EH (cell line): ENCODE measurements around the gene PITX3.

Source experiments
- DNase-seq: peaks from one replicate; pipeline ENCODE4 v3.0.0-alpha.2; 2015; ENCODE audit warnings: low read depth

PITX3 gene

GRCh38 chr10:102241444-102242117 lies at the start of gene PITX3:
Gene PITX3 (minus strand): TSS chr10:102241512. CDS start chr10:102232080, 9,432 bp downstream.
- peak; percentile 86 for DNase-seq

DNA sequence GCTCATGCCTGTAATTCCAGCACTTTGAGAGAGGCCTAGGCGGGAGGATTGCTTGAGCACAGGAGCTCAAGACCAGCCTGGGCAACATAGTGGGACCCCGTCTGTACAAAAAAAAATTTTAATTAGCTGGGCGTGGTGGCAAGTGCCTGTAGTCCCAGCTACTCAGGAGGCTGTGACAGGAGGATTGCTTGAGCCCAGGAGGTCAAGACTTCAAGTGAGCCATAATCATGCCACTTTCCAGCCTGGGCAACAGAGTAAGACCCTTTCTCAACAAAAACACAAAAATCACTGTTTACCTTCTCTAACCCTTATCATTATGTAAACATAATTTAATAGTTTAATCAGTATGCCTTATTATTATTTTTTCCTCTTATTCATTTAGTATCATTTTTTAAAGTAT lies 48.5 kb upstream of the PITX3 start:
- no peak for DNase-seq

- no peak for DNase-seq
Measured at GRCh38 chr10:102289356-102289755, 48.0 kb upstream of the PITX3 start.

GRCh38 chr10:102287991-102288390 lies 46.7 kb upstream of the PITX3 start:
- no peak for DNase-seq

DNA sequence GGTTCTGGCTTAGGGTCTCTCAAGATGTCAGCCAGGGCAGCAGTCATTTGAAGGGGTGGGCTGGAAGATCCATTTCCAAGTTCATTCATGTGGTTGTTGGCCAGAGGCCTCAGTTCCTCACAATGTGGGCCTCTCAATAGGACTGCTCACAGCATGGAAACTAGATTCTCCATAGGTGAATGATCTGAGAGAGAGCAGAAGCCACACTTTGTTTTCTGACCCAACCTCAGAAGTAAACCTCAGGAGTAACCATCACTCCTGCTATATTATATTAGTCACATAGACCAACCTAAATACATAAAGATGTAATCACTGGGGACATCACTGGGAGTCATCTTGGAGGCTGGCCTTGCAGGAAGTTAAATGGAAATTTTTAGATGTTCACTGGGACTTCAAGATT lies 46.2 kb upstream of the PITX3 start:
- DNase-seq, result no peak

GRCh38 chr10:102286216-102286615 lies 44.9 kb upstream of the PITX3 start:
- DNase-seq, result no peak

- DNase-seq, result no peak
Measured at GRCh38 chr10:102285133-102285532, 43.8 kb upstream of the PITX3 start.

DNA sequence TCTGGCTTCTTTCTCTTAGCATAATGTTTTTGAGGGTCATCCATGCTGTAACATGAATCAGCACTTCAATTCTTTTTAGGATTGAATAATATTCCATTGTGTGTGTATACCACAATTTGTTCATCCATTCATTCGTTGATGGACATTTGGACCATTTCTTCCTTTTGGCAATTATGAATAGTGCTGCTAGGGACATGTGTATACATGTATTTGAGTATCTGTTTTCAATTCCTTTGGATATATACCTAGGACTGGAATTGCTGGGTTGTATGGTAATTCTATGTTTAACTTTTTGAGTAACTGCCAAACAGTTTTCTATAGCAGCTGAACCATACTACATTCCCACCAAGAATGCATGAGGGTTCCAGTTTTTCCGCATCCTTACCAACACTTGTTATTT lies 43.2 kb upstream of the PITX3 start:
- no peak for DNase-seq

- no peak for DNase-seq
Measured at GRCh38 chr10:102283890-102284289, 42.6 kb upstream of the PITX3 start.

- no peak for DNase-seq
Measured at GRCh38 chr10:102283488-102283887, 42.2 kb upstream of the PITX3 start.

DNA sequence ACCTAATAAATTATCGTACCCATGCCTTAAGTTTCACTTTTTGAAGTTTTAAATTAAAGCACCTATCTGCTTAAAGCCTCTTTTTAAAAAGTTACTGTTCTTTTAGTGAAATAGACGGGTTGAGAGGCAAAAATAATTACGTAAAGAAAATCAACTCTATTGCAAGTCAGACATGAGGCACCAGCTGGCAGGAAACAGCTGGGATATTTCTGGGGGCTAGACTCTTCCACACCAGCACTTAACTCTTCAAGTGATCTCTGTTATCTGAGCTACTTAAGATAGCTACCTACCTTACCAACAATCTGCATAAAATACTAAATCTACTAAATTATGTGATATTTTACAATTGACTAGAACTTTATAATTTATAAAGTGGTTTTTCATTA lies 39.8 kb upstream of the PITX3 start:
- DNase-seq, result no peak

- DNase-seq, result peak; percentile 52
Measured at GRCh38 chr10:102280397-102281101, 39.2 kb upstream of the PITX3 start.

DNA sequence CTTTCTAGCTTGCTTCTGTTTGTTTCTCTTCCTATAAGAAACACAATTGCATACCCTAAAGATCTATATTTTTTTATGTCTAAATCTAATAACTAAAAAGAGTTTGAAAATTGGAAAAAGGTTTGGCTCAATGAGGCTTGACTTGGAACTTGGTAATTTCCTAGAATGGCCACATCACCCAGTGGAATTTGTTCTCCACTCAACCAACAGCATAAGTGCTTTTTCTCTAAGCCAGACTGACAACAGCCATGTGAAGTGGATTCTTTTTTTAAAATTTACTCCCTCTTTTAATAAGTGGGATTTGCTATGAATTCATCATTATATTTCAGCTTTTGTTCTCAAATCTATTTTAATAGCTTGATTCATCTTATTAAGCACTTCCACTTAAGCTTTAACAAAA lies 37.8 kb upstream of the PITX3 start:
- DNase-seq, result no peak

DNA sequence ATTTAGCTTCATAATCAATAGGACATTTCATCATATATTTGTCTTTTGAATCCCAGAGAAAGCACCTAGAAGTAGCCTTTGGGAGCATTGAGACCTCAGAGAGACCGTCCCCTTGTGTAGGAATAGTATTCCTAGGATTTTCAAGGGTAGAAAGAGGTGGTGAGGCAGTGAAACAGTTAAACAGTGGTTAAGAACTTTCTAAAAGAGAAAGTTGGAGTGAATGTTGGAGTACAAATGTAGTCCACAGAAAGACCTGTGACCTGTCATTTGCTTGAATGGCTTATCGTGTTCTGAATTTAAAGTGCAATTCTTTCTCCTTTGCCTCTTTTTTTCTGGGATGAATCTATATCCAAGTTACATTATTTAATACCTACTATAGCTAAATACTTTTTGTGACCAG lies 34.0 kb upstream of the PITX3 start:
- no peak for DNase-seq

DNA sequence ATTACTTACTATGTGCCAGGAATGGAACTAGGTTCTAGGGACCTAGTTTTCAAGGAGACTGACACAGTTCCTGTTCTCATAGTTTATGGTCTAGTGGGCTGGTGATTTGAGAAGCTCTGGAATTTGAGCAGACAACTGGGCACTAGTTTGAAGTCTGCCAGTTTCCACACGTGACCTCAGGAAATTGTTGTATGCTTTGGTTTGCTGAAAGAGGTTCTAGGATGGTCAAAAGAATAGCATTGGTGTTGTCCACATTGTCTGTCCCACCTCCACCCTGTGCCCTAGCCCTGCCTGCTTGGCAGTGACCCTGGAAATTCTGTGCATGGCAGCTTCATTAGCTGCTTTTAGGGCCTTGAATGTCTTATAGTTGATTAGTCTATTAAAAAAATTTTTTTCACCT lies 32.8 kb upstream of the PITX3 start:
- no peak for DNase-seq

DNA sequence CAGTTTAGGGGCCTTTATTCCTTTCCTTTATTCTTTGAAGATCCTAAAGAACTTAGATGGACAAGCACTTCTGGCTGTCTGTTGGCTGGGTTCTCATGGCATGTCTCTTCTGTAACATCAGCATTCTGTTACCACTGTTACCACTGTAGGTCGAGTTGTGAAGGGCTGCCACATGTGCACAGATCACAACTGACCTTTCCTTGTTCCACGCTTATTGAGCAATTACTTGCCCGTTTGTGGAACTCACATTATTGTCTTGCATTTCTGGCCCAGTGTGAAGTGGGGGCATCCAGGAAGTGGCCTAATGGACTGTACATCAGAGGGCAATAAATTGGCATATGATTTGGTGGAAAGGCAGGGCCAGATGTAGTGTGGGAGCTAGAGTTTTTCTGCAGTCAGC lies 27.7 kb upstream of the PITX3 start:
- peak; percentile 35 for DNase-seq

DNA sequence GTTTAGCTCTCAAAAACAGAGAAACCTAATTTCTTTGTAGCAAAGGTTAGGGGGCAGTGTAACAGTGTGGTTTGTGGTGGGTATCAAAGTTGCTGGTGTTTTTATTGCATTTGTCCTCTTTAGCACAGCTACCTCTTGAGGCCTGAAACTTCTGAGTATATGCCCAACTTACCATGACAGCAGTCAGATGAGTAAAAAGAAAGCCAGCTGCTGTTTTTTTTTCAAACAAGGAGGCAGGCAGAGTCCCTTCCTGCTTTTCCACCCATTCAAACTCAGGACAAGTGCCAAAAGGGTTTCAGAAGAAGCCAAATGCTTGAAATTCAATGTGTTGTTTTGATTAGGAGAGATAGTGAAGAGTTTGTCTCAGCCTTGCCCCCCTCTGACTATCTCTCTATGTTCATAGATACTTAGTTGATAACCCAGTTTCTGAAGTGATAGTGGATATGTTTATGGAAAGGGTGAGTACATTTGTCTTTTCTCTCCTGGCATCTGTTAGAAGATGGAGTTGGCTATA lies 27.1 kb upstream of the PITX3 start:
- DNase-seq, result peak; percentile 81

DNA sequence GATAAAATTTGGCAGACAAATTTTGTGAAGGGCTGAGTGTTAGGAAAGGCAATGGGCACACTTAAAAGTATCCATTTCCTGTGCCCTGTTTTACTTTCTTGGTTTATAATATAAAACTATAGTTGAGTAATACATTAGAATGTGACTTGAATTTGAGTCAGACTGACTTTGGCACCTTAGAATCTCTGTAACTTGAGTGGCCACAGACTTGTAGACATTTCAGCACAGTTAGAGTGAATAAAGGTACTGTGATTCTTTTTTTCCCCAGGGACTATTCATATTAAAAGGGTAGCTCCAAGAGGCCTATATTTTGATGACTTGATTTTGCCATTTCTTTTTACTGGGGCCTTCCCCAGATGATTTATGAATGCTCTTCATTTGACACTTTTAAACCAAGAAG lies 26.4 kb upstream of the PITX3 start:
- DNase-seq, result peak; percentile 76

GRCh38 chr10:102266670-102267069 lies 25.4 kb upstream of the PITX3 start:
- no peak for DNase-seq

- no peak for DNase-seq
Measured at GRCh38 chr10:102264371-102264770, 23.1 kb upstream of the PITX3 start.

- peak; percentile 40 for DNase-seq
Measured at GRCh38 chr10:102262744-102263370, 21.5 kb upstream of the PITX3 start.

GRCh38 chr10:102261842-102262241 lies 20.5 kb upstream of the PITX3 start:
- no peak for DNase-seq

DNA sequence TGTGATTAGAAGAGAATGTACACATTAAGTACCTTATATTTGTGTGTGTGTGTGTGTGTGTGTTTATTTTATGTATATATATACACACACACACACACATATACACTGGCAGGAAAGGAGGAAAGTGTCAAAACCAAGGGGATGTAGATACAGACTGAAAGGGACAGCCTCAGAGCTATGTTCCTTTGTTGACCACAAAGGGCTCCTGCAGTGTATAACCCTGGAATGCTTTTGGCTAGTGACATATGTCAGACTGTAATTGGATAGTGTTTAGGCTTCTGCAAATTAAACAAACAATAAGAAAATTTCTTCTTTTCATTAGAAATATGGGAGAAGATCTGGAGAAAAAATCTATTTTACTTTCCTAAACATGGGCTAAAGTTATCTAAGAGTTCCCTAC lies 19.9 kb upstream of the PITX3 start:
- peak; percentile 18 for DNase-seq
